Activated CD8-positive, alpha-beta T cell treated with anti-CD3 and anti-CD28 coated beads for 36 hours (primary cell): ENCODE data around the gene GRID1. TPM values are rescaled to one million over a fixed set of nuclear protein-coding genes. Genes with fewer than 3 reads are reported as not detected.

Source experiments
- ATAC-seq: fragments of 200-7000 bp; cut with Tn5 transposase; one replicate; pipeline ENCODE4 v1.10.0; 2021; ENCODE audit warnings: mild to moderate bottlenecking, moderate library complexity
- CTCF ChIA-PET: fragments of 350-600 bp; sonication (Branson Sonifier 250); formaldehyde crosslinking; loops from one replicate; lab custom pipeline; 2021; ENCODE audit warnings: antibody characterized with exemption; lab: Charles Lee
- POLR2A ChIA-PET: fragments of 350-600 bp; sonication (Branson Sonifier 250); formaldehyde crosslinking; loops from one replicate; lab custom pipeline; 2021; ENCODE audit warnings: antibody characterized with exemption; lab: Charles Lee
- DNase-seq: peaks from one replicate; pipeline ENCODE4 v3.0.0-alpha.2; 2020
- H3K27ac Mint-ChIP-seq: one replicate; pipeline ENCODE4 v1.8.0; 2021; ENCODE audit warnings: mild to moderate bottlenecking, mixed read lengths
- H3K27me3 Mint-ChIP-seq: one replicate; pipeline ENCODE4 v1.8.0; 2021; ENCODE audit warnings: mixed read lengths
- H3K36me3 Mint-ChIP-seq: one replicate; pipeline ENCODE4 v1.8.0; 2021; ENCODE audit warnings: low read depth, mixed read lengths
- H3K4me1 Mint-ChIP-seq: one replicate; pipeline ENCODE4 v1.8.0; 2021; ENCODE audit warnings: low read depth, mixed read lengths
- H3K4me3 Mint-ChIP-seq: one replicate; pipeline ENCODE4 v1.8.0; 2021; ENCODE audit warnings: mild to moderate bottlenecking, moderate library complexity, mixed read lengths
- H3K9me3 Mint-ChIP-seq: one replicate; pipeline ENCODE4 v1.8.0; 2021; ENCODE audit warnings: mixed read lengths
- intact Hi-C: fragments of 100-400 bp; cut with micrococcal nuclease; formaldehyde crosslinking; loops from one replicate; pipeline ENCODE4 v1.10.0; 2022
- total RNA-seq, 2 experiments: library from RNA; stranded (reverse); gene quantifications; one replicate each; pipeline ENCODE4 v1.2.3, GENCODE V29; 2021
- TF ChIP-seq, protein P1 (sequence below): fragments of 200-600 bp; IDR thresholded peaks from one replicate; pipeline ENCODE4 v1.8.0; 2022; ENCODE audit warnings: antibody characterized with exemption, mild to moderate bottlenecking

Gene GRID1
- total RNA-seq, 2 experiments from 2014 or later = not detected

DNA sequence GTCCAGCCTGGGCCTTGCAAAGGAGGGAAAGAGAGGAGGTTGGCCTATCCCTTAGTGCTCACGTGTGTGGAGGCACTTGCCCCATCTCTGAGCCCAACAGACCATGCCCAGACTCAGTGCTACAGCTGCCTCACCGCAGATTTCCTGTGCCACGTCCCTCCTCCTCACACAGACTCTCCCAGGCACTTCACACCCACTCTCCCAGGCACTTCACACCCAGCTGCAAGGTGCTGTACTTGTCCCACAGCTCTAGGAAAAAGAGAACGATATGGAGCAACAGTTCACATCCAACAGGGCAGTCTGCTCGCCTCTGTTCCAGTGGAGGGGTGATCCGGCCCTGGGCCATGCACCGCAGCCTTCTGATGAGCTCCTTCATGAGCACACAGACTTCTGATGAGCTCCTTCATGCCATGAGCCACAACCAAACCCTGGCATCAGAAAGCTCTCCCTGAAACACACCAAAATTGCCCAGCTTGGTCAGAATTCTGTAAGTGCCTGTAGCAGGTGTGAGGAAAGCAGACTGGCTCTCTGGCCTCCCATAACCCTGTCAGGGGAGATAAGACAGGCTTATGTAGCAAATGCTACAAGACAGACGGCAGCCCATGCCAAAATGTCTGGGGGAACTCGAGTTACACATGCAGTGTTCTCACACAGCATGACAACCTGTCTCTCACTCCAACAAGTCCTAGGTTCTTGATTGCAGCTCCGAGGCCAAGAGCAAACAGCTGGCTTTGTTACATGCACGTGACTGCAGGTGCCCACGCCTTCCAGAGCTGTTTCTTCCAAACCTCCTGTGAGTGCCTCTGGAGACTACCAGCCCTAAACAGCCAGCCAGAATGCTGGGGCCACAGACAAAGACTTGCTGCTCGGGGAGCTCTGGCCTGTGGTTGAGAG is 348.5 kb downstream of the GRID1 start:
- Mint-ChIP-seq H3K27me3 (peaks cover 4% of the 10 kb centered on the region), H3K4me3 (no peak overlapping the region), H3K4me1 (no peaks in the 10 kb centered on the region), H3K9me3 (no peaks in the 10 kb centered on the region), H3K36me3 (no peaks in the 10 kb centered on the region), H3K27ac (no peak overlapping the region)
- ATAC-seq (no peak), DNase-seq (no peak)
- CTCF ChIA-PET = interaction anchor here (2.4 kb wide), 1 partner anchor 11 kb away, joined by 5 read pairs; no protein-coding TSS in a partner anchor
- intact Hi-C loops = no loop called here
- POLR2A ChIA-PET = no interaction called here
- TF ChIP-seq, protein P1, sequence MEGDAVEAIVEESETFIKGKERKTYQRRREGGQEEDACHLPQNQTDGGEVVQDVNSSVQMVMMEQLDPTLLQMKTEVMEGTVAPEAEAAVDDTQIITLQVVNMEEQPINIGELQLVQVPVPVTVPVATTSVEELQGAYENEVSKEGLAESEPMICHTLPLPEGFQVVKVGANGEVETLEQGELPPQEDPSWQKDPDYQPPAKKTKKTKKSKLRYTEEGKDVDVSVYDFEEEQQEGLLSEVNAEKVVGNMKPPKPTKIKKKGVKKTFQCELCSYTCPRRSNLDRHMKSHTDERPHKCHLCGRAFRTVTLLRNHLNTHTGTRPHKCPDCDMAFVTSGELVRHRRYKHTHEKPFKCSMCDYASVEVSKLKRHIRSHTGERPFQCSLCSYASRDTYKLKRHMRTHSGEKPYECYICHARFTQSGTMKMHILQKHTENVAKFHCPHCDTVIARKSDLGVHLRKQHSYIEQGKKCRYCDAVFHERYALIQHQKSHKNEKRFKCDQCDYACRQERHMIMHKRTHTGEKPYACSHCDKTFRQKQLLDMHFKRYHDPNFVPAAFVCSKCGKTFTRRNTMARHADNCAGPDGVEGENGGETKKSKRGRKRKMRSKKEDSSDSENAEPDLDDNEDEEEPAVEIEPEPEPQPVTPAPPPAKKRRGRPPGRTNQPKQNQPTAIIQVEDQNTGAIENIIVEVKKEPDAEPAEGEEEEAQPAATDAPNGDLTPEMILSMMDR = no peak

DNA sequence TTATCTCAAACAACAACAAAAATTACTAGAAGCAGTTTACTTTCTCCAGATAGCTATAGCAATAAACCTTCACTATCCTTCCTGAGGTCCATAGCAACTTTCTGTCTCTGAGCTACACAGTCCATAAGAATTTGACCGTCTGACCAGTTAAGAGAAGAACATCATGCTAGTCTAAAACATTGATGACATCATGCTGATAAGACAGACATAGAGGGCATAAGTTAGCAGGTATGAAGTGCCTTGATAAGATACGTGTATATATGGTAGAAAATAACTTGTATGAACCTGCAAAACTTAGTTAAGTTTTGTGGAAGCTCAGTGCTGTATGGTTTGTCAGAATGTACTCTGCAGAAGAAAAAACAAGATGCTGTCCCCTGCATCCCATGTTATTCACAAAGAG is 353.0 kb downstream of the GRID1 start:
- ChIA-PET CTCF (no interaction called here), POLR2A (no interaction called here)
- Mint-ChIP-seq H3K27ac (no peak overlapping the region), H3K9me3 (no peaks in the 10 kb centered on the region), H3K4me1 (no peaks in the 10 kb centered on the region), H3K27me3 (peaks cover 5% of the 10 kb centered on the region), H3K4me3 (no peak overlapping the region), H3K36me3 (no peaks in the 10 kb centered on the region)
- intact Hi-C loops = no loop called here
- no peak for ATAC-seq
- no peak for DNase-seq
- TF ChIP-seq, protein P1 = no peak

DNA sequence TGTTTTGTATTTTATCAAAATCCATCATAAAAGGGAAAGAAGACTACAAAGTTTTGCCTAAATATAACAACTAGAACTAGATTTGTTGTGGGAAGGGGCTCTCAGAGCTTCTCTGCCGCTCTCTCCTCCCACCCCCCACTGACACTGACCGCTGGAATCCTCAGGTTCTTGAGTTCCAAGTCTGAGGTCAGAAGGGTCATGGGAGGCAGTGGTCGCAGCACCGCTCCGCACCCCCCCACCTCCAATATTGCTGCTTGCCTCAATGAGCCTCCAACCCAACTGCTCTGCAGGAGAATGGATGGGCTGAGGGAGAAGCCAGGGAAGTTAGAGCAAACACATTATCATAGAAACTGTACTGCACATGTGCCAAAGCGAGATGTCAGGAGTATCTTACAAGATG is 359.4 kb downstream of the GRID1 start:
- Mint-ChIP-seq H3K4me1 (no peaks in the 10 kb centered on the region), H3K4me3 (no peak overlapping the region), H3K9me3 (no peaks in the 10 kb centered on the region), H3K36me3 (no peaks in the 10 kb centered on the region), H3K27me3 (peaks cover 7% of the 10 kb centered on the region), H3K27ac (no peak overlapping the region)
- POLR2A ChIA-PET = interaction anchor here (0.5 to 0.7 kb wide), 2 partner anchors 271 to 872 kb away, joined by 3 read pairs; no protein-coding TSS in a partner anchor
- intact Hi-C loops = no loop called here
- TF ChIP-seq, protein P1 = no peak
- ATAC-seq = no peak
- CTCF ChIA-PET = no interaction called here
- DNase-seq = no peak

DNA sequence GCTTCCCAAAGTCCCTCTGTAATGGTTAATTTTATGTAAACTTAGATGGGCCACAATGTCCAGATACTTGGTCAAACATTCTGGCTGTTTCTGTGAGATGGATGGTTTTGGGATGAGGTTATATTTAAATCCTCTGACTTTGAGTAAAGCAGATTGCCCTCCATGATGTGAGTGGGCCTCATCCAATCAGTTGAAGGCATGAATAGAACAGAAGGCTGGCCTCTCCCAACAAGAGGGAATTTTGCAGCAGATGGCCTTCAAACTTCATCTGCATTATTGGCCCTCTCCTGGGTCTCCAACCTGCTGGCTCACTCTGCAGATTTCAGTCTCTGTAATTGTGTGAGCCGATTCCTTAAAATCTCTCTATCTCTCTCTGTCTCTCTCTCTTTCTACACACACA is 362.3 kb downstream of the GRID1 start:
- Mint-ChIP-seq H3K9me3 (no peaks in the 10 kb centered on the region), H3K27me3 (peaks cover 8% of the 10 kb centered on the region), H3K36me3 (no peaks in the 10 kb centered on the region), H3K27ac (no peak overlapping the region), H3K4me1 (no peaks in the 10 kb centered on the region), H3K4me3 (no peak overlapping the region)
- intact Hi-C loops = no loop called here
- TF ChIP-seq, protein P1 = no peak
- ChIA-PET CTCF (interaction anchor here (1.6 kb wide), 1 partner anchor 9 kb away, joined by 6 read pairs; no protein-coding TSS in a partner anchor), POLR2A (no interaction called here)
- ATAC-seq = no peak
- no peak for DNase-seq

DNA sequence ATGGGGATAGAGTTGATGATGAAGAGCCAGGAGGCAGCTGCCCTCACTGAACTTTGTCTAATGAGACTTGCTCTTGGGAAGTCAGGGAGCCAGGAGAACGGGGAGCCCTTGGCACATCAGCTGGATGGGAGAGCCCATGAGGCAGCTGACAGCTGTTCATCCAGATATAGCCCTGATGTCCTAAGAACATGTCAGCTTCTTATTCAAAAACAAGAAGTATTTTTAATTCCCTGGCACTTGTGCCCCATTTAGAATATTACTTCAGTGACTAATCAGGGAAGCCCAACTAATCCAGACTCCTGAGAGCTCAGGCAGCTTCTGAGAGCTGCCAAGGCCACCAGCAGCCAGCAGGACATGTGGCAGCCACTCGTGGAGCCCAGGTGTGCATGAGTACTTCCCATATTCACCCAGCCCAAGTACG is 363.4 kb downstream of the GRID1 start:
- no peak overlapping the region for H3K27ac Mint-ChIP-seq
- ATAC-seq (no peak), DNase-seq (no peak)
- H3K36me3 Mint-ChIP-seq = no peaks in the 10 kb centered on the region
- TF ChIP-seq, protein P1 = no peak
- no peak overlapping the region for H3K4me3 Mint-ChIP-seq
- CTCF ChIA-PET = no interaction called here
- H3K4me1 Mint-ChIP-seq = no peaks in the 10 kb centered on the region
- POLR2A ChIA-PET = no interaction called here
- H3K9me3 Mint-ChIP-seq = no peaks in the 10 kb centered on the region
- intact Hi-C loops = no loop called here
- peaks cover 8% of the 10 kb centered on the region for H3K27me3 Mint-ChIP-seq
